Peyer's patch (tissue), 4 donors: ENCODE data around the gene SMS. TPM values are rescaled to one million over a fixed set of nuclear protein-coding genes. Genes with fewer than 3 reads are reported as not detected.

Experiments
- DNase-seq, 3 donors: peaks; one replicate each; pipeline ENCODE4 v3.0.0-alpha.2; 2017 to 2019
- H3K27ac ChIP-seq, 4 donors: fragments of 200-600 bp; sonication (generic); one replicate each; pipeline ENCODE4 v1.5.1; 2016 to 2019
- H3K27me3 ChIP-seq, 2 donors: fragments of 200-600 bp; sonication (generic); one replicate each; pipeline ENCODE4 v1.5.1; 2019
- H3K36me3 ChIP-seq, 3 donors: fragments of 200-600 bp; sonication (generic); one replicate each; pipeline ENCODE4 v1.5.1; 2016 to 2019
- H3K4me1 ChIP-seq, 4 donors: fragments of 200-600 bp; sonication (generic); one replicate each; pipeline ENCODE4 v1.5.1; 2016 to 2019
- H3K4me3 ChIP-seq, 4 donors: fragments of 200-600 bp; sonication (generic); 1 replicate in 3 of 4; 2 replicates in 1 of 4; pipeline ENCODE4 v1.5.1; 2016 to 2019; ENCODE audit warnings: mild to moderate bottlenecking in 1 of 4
- H3K9me3 ChIP-seq, 4 donors: fragments of 200-600 bp; sonication (generic); one replicate each; pipeline ENCODE4 v1.5.1; 2016 to 2019; ENCODE audit warnings: mild to moderate bottlenecking in 1 of 4
- CTCF ChIP-seq, 6 experiments: fragments of 450-650 bp in 4 of 6; fragments of 200-600 bp in 2 of 6; sonication (generic) in 1 of 6; IDR thresholded peaks; one replicate each; pipeline ENCODE4 v1.5.1; 2017 to 2019; ENCODE audit warnings: antibody characterized with exemption in 6 of 6, mild to moderate bottlenecking in 3 of 6, moderate library complexity in 1 of 6
- POLR2A ChIP-seq, 2 donors: fragments of 450-650 bp; IDR thresholded peaks; one replicate each; pipeline ENCODE4 v1.5.1; 2017; ENCODE audit warnings: antibody characterized with exemption in 2 of 2, mild to moderate bottlenecking in 2 of 2, moderate library complexity in 2 of 2
- total RNA-seq, 4 donors: library from RNA; depleted of rRNA; stranded (reverse); fragments of >200 nt; gene quantifications; one replicate each; pipeline ENCODE4 v1.1.0, GENCODE V29; 2016

The SMS gene
- total RNA-seq, 4 donors from 2014 or later = 28.2 to 38.0 (median 30.1) TPM

GRCh38 chrX:21973321-21974010 is 33.0 kb downstream of the SMS start:
- no peak for DNase-seq
- Histone ChIP-seq H3K4me3 (no peak overlapping the region), H3K36me3 (no peaks in the 10 kb centered on the region), H3K27me3 (no peaks in the 10 kb centered on the region), H3K9me3 (no peaks in the 10 kb centered on the region), H3K4me1 (peaks cover 0 to 5% (median 0%) of the 10 kb centered on the region in 4 donors), H3K27ac (peak overlapping the region; percentile 6 to 71 (median 43))
- TF ChIP-seq POLR2A (IDR thresholded peaks at IDR 0.05) = no peak
- no peak for TF ChIP-seq CTCF (IDR thresholded peaks at IDR 0.05)

- Histone ChIP-seq H3K27me3 (no peaks in the 10 kb centered on the region), H3K4me3 (peak overlapping the region in 2 of 4 donors; percentile 5 to 27), H3K27ac (peak overlapping the region; percentile 6 to 71 (median 43)), H3K9me3 (no peaks in the 10 kb centered on the region), H3K36me3 (no peaks in the 10 kb centered on the region), H3K4me1 (peaks cover 0 to 5% (median 0%) of the 10 kb centered on the region in 4 donors)
- TF ChIP-seq CTCF (IDR thresholded peaks at IDR 0.05) (no peak), POLR2A (IDR thresholded peaks at IDR 0.05) (no peak)
- DNase-seq = no peak
These were observed 33.5 kb downstream of the SMS start for GRCh38 chrX:21974011-21974385.

- Histone ChIP-seq H3K4me3 (no peak overlapping the region), H3K27ac (no peak overlapping the region)
- TF ChIP-seq POLR2A (IDR thresholded peaks at IDR 0.05) (no peak), CTCF (IDR thresholded peaks at IDR 0.05) (no peak)
These were observed 34.7 kb downstream of the SMS start for GRCh38 chrX:21975242-21975641.

GRCh38 chrX:21975812-21976211 is 35.3 kb downstream of the SMS start:
- Histone ChIP-seq H3K9me3 (no peaks in the 10 kb centered on the region), H3K4me3 (no peak overlapping the region), H3K27me3 (no peaks in the 10 kb centered on the region), H3K27ac (no peak overlapping the region), H3K4me1 (peaks cover 0 to 5% (median 0%) of the 10 kb centered on the region in 4 donors), H3K36me3 (no peaks in the 10 kb centered on the region)
- no peak for TF ChIP-seq POLR2A (IDR thresholded peaks at IDR 0.05)
- TF ChIP-seq CTCF (IDR thresholded peaks at IDR 0.05) = peak in 1 of 6 experiments; percentile 26
- no peak for DNase-seq

More at GRCh38 chrX:21975242-21975641, 34.7 kb downstream of the SMS start:
- no peak for DNase-seq
- no peaks in the 10 kb centered on the region for H3K27me3 ChIP-seq
- no peaks in the 10 kb centered on the region for H3K9me3 ChIP-seq
- H3K36me3 ChIP-seq = no peaks in the 10 kb centered on the region
- H3K4me1 ChIP-seq = peaks cover 0 to 5% (median 0%) of the 10 kb centered on the region in 4 donors

- Histone ChIP-seq H3K9me3 (no peaks in the 10 kb centered on the region), H3K4me3 (no peak overlapping the region), H3K27ac (no peak overlapping the region), H3K4me1 (peaks cover 0 to 5% (median 0%) of the 10 kb centered on the region in 4 donors), H3K27me3 (no peaks in the 10 kb centered on the region), H3K36me3 (no peaks in the 10 kb centered on the region)
- no peak for TF ChIP-seq POLR2A (IDR thresholded peaks at IDR 0.05)
- no peak for DNase-seq
These were observed 37.8 kb downstream of the SMS start for GRCh38 chrX:21978346-21978745.

- H3K27me3 ChIP-seq = no peaks in the 10 kb centered on the region
- no peaks in the 10 kb centered on the region for H3K4me1 ChIP-seq
- H3K4me3 ChIP-seq = no peak overlapping the region
- H3K36me3 ChIP-seq = no peaks in the 10 kb centered on the region
- H3K27ac ChIP-seq = no peak overlapping the region
- H3K9me3 ChIP-seq = no peaks in the 10 kb centered on the region
- DNase-seq = no peak
- TF ChIP-seq POLR2A (IDR thresholded peaks at IDR 0.05) (no peak), CTCF (IDR thresholded peaks at IDR 0.05) (no peak)
These were observed 41.8 kb downstream of the SMS start for GRCh38 chrX:21982311-21982710.
